HG02885 (cell line): ENCODE measurements around the gene EDN3.

Experiments used
- ATAC-seq: cut with Tn5 transposase; IDR thresholded peaks from one replicate; pipeline ENCODE4 v1.9.1; 2021; ENCODE audit warnings: mild to moderate bottlenecking; ENCODE audit not compliant: unreplicated experiment, poor library complexity

Gene EDN3

GRCh38 chr20:59300333-59301081 lies at the start of gene EDN3:
EDN3 (plus strand) TSS chr20:59300611; CDS start chr20:59300813, 202 bp downstream.
- ATAC-seq: no peak

GRCh38 chr20:59253325-59253724 lies 47.1 kb upstream of the EDN3 start:
- ATAC-seq: no peak

- no peak for ATAC-seq
Observed at GRCh38 chr20:59253779-59254319, 46.6 kb upstream of the EDN3 start.

GRCh38 chr20:59255256-59255655 lies 45.2 kb upstream of the EDN3 start:
- no peak for ATAC-seq

GRCh38 chr20:59258221-59258621 lies 42.2 kb upstream of the EDN3 start:
- ATAC-seq: no peak

- no peak for ATAC-seq
Observed at GRCh38 chr20:59259946-59260345, 40.5 kb upstream of the EDN3 start.

GRCh38 chr20:59265298-59265697 lies 35.1 kb upstream of the EDN3 start:
- ATAC-seq: no peak

- ATAC-seq: no peak
Observed at GRCh38 chr20:59268870-59269269, 31.5 kb upstream of the EDN3 start.

- no peak for ATAC-seq
Observed at GRCh38 chr20:59269411-59270025, 30.9 kb upstream of the EDN3 start.

GRCh38 chr20:59270380-59270779 lies 30.0 kb upstream of the EDN3 start:
- ATAC-seq: no peak

GRCh38 chr20:59273739-59274357 lies 26.6 kb upstream of the EDN3 start:
- ATAC-seq: no peak

GRCh38 chr20:59276938-59277337 lies 23.5 kb upstream of the EDN3 start:
- ATAC-seq: no peak

GRCh38 chr20:59284470-59284869 lies 15.9 kb upstream of the EDN3 start:
- no peak for ATAC-seq

- no peak for ATAC-seq
Observed at GRCh38 chr20:59289994-59290393, 10.4 kb upstream of the EDN3 start.

GRCh38 chr20:59291740-59292383 lies 8.5 kb upstream of the EDN3 start:
- no peak for ATAC-seq

- no peak for ATAC-seq
Observed at GRCh38 chr20:59295531-59295930, 4.9 kb upstream of the EDN3 start.

- ATAC-seq: no peak
Observed at GRCh38 chr20:59297686-59298085, 2.7 kb upstream of the EDN3 start.

- ATAC-seq: no peak
Observed at GRCh38 chr20:59299945-59300332, 472 bp upstream of the EDN3 start.

GRCh38 chr20:59301343-59302007 lies 1.1 kb downstream of the EDN3 start:
- ATAC-seq: no peak

GRCh38 chr20:59305908-59306655 lies 5.7 kb downstream of the EDN3 start:
- ATAC-seq: no peak
